Measurements from ENCODE around the gene LRRC15. TPM values are rescaled to one million over a fixed set of nuclear protein-coding genes. Genes with fewer than 3 reads are reported as not detected.

The LRRC15 gene
- total and polyA plus RNA-seq, 2 experiments from 2014 or later = 0.06 TPM; not detected in 1

- no peak overlapping the region for H3K27ac ChIP-seq
- no peak overlapping the region for H3K4me3 ChIP-seq
- H3K9me3 ChIP-seq (ENCODE audit: low read depth) = no peaks in the 10 kb centered on the region
- peaks cover 6% of the 10 kb centered on the region for H3K4me1 ChIP-seq (ENCODE audit: low read depth)
- no peak for DNase-seq (ENCODE audit: low read depth in 1 of 2, low spot score in 1 of 2)
- H3K27me3 ChIP-seq = peaks cover 13% of the 10 kb centered on the region
- no peak for TF ChIP-seq CTCF (IDR thresholded peaks at IDR 0.05; ENCODE audit: low read depth, low read length)
- no peaks in the 10 kb centered on the region for H3K36me3 ChIP-seq
These were observed 22.9 kb downstream of the LRRC15 start for GRCh38 chr3:194346621-194347020.

- Histone ChIP-seq H3K9me3 (ENCODE audit: low read depth) (no peaks in the 10 kb centered on the region), H3K4me1 (ENCODE audit: low read depth) (peaks cover 2% of the 10 kb centered on the region), H3K27ac (no peak overlapping the region), H3K36me3 (no peaks in the 10 kb centered on the region), H3K4me3 (no peak overlapping the region), H3K27me3 (peaks cover 13% of the 10 kb centered on the region)
- DNase-seq (ENCODE audit: low read depth in 1 of 2, low spot score in 1 of 2) = no peak
- TF ChIP-seq CTCF (IDR thresholded peaks at IDR 0.05; ENCODE audit: low read depth, low read length) = no peak
These were observed 23.5 kb downstream of the LRRC15 start for GRCh38 chr3:194346035-194346434.

GRCh38 chr3:194344012-194344411, 25.5 kb downstream of the LRRC15 start:
- peaks cover 7% of the 10 kb centered on the region for H3K4me1 ChIP-seq (ENCODE audit: low read depth)
- peaks cover 13% of the 10 kb centered on the region for H3K27me3 ChIP-seq
- no peaks in the 10 kb centered on the region for H3K9me3 ChIP-seq (ENCODE audit: low read depth)
- TF ChIP-seq CTCF (IDR thresholded peaks at IDR 0.05; ENCODE audit: low read depth, low read length) = peak; percentile 97
- H3K4me3 ChIP-seq = no peak overlapping the region
- DNase-seq (ENCODE audit: low read depth in 1 of 2, low spot score in 1 of 2) = peak; percentile 69 to 79
- H3K36me3 ChIP-seq = no peaks in the 10 kb centered on the region
- no peak overlapping the region for H3K27ac ChIP-seq

- no peaks in the 10 kb centered on the region for H3K9me3 ChIP-seq (ENCODE audit: low read depth)
- DNase-seq (ENCODE audit: low read depth in 1 of 2, low spot score in 1 of 2) = no peak
These were observed 26.0 kb downstream of the LRRC15 start for GRCh38 chr3:194343561-194343893.

GRCh38 chr3:194342861-194343560, 26.5 kb downstream of the LRRC15 start:
- H3K9me3 ChIP-seq (ENCODE audit: low read depth) = no peaks in the 10 kb centered on the region
- peaks cover 13% of the 10 kb centered on the region for H3K27me3 ChIP-seq
- H3K36me3 ChIP-seq = no peaks in the 10 kb centered on the region
- no peak overlapping the region for H3K4me3 ChIP-seq
- DNase-seq (ENCODE audit: low read depth in 1 of 2, low spot score in 1 of 2) = no peak
- TF ChIP-seq CTCF (IDR thresholded peaks at IDR 0.05; ENCODE audit: low read depth, low read length) = no peak
- H3K4me1 ChIP-seq (ENCODE audit: low read depth) = peaks cover 7% of the 10 kb centered on the region
- H3K27ac ChIP-seq = no peak overlapping the region

More at GRCh38 chr3:194343561-194343893, 26.0 kb downstream of the LRRC15 start:
- Histone ChIP-seq H3K4me3 (no peak overlapping the region), H3K27ac (no peak overlapping the region), H3K4me1 (ENCODE audit: low read depth) (peaks cover 7% of the 10 kb centered on the region), H3K36me3 (no peaks in the 10 kb centered on the region), H3K27me3 (peaks cover 13% of the 10 kb centered on the region)
- no peak for TF ChIP-seq CTCF (IDR thresholded peaks at IDR 0.05; ENCODE audit: low read depth, low read length)
